NCI-H1436 (cell line): Measurements from ENCODE around the gene TPM1.
"Not testable (repeated sequence)": the region's sequence is repeated elsewhere in the genome, so short reads cannot be mapped to it uniquely, and the experiment has no call there.

ENCODE experiments used
- DNase-seq: peaks from one replicate; lab custom pipeline; 2025; lab: John Stamatoyannopoulos, UW

TPM1 gene

GRCh38 chr15:63041974-63042876 lies at the start of gene TPM1:
TSS of gene TPM1 (plus strand) at chr15:63042747. CDS start at chr15:63042830, 83 bp downstream.
- no peak for DNase-seq

GRCh38 chr15:62993066-62993465 lies 49.5 kb upstream of the TPM1 start:
- DNase-seq: no peak

- not testable (repeated sequence) for DNase-seq
Measured at GRCh38 chr15:62993632-62994031, 48.9 kb upstream of the TPM1 start.

GRCh38 chr15:62994439-62994838 lies 48.1 kb upstream of the TPM1 start:
- DNase-seq: no peak

- DNase-seq: no peak
Measured at GRCh38 chr15:62994975-62995681, 47.4 kb upstream of the TPM1 start.

GRCh38 chr15:62997441-62997840 lies 45.1 kb upstream of the TPM1 start:
- no peak for DNase-seq

- no peak for DNase-seq
Measured at GRCh38 chr15:62998262-62998890, 44.2 kb upstream of the TPM1 start.

GRCh38 chr15:62999178-62999577 lies 43.4 kb upstream of the TPM1 start:
- DNase-seq: no peak

- DNase-seq: no peak
Measured at GRCh38 chr15:62999923-63000561, 42.5 kb upstream of the TPM1 start.

GRCh38 chr15:63000706-63001105 lies 41.8 kb upstream of the TPM1 start:
- no peak for DNase-seq

- DNase-seq: no peak
Measured at GRCh38 chr15:63004211-63004610, 38.3 kb upstream of the TPM1 start.

- no peak for DNase-seq
Measured at GRCh38 chr15:63006032-63006878, 36.3 kb upstream of the TPM1 start.

- DNase-seq: no peak
Measured at GRCh38 chr15:63008333-63009049, 34.1 kb upstream of the TPM1 start.

GRCh38 chr15:63010386-63010785 lies 32.2 kb upstream of the TPM1 start:
- no peak for DNase-seq

- no peak for DNase-seq
Measured at GRCh38 chr15:63010920-63011693, 31.4 kb upstream of the TPM1 start.

GRCh38 chr15:63012444-63012843 lies 30.1 kb upstream of the TPM1 start:
- DNase-seq: no peak

GRCh38 chr15:63013052-63013808 lies 29.3 kb upstream of the TPM1 start:
- DNase-seq: no peak

- no peak for DNase-seq
Measured at GRCh38 chr15:63014578-63014977, 28.0 kb upstream of the TPM1 start.

GRCh38 chr15:63015618-63016017 lies 26.9 kb upstream of the TPM1 start:
- no peak for DNase-seq
